ENCODE measurements around the gene PRR33. TPM values are rescaled to one million over a fixed set of nuclear protein-coding genes. Genes with fewer than 3 reads are reported as not detected.

Gene PRR33
- total RNA-seq, 1 experiment from 2014 or later: not detected

DNA sequence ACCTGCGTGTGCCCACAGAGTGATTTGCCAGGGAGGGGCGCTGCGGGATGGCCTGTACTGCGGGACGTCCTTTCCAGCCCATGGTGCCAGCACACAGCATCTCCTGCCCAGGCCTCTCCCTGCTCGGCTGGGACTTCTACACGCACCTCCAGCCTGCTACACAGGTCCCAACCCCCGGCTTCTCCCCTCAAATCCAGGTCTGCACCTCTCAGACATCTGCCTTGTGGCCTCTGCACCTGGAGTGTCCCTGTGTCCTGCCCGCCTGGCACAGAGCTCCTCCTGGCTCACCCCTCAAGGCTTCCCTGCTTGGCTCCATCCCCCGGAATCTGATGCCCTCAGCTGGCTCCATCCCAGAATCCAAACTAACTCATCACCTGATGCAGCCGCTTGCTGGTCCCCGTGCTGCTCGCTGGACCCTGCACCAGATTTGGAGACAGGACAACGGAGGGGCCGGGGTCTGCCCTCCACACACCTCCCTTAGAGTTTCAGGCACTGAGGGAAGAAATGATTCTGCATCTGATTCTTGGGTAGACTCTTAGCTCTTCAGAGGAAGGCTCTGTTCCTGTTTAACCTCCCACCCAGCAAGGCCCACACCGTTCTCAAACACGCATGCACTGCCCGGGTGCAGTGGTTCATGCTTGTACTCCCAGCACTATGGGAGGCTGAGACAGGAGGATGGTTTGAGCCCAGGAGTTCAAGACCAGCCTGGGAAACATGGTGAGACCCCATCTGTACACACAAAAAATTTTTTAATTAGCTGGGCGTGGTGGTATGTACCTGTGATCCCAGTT is 42.9 kb downstream of the PRR33 start:
- no peaks in the 10 kb centered on the region for H3K4me1 ChIP-seq (ENCODE audit: control insufficient read depth in 1 of 2, insufficient read depth in 2 of 2, low read length in 2 of 2)
- H3K9me3 ChIP-seq (ENCODE audit: control insufficient read depth in 1 of 2, insufficient read depth in 1 of 2, low read depth in 1 of 2, low read length in 2 of 2): no peaks in the 10 kb centered on the region
- ChIA-PET CTCF (interaction anchor here (0.8 to 2.4 kb wide), 3 partner anchors 16 to 302 kb away, joined by 4 to 10 read pairs (median 8); no protein-coding TSS in a partner anchor), POLR2A (no interaction called here), RAD21 (ENCODE audit: low non-redundant PET in 1 of 2, low total read pairs in 2 of 2, uncharacterized antibody in 2 of 2, unreplicated experiment in 2 of 2) (no interaction called here)
- H3K27me3 ChIP-seq (ENCODE audit: insufficient read depth, low read length): no peaks in the 10 kb centered on the region
- intact Hi-C loops (cut with micrococcal nuclease): no loop called here
- no peaks in the 10 kb centered on the region for H3K9me2 ChIP-seq (ENCODE audit: insufficient read depth)
- BruUV-seq (replicated peaks): no TSS peak
- TF ChIP-seq FOSL1 (IDR thresholded peaks at IDR 0.05; ENCODE audit: low read depth): no peak
- TF ChIP-seq POLR2AphosphoS5 (IDR thresholded peaks at IDR 0.05; ENCODE audit: low read depth, low read length): no peak
- H3K27ac ChIP-seq (ENCODE audit: low read depth, low read length): no peak overlapping the region
- H2AFZ ChIP-seq (ENCODE audit: low read depth, low read length, poor library complexity, severe bottlenecking): no peak overlapping the region
- H3K4me3 ChIP-seq (replicated peaks in 1 of 2; ENCODE audit: low read depth in 1 of 2, low read length in 2 of 2): no peak overlapping the region
- no peaks in the 10 kb centered on the region for H3K79me2 ChIP-seq (ENCODE audit: insufficient read depth, low read length)
- ATAC-seq: no peak
- no peaks in the 10 kb centered on the region for H3K36me3 ChIP-seq (ENCODE audit: control insufficient read depth in 1 of 2, insufficient read depth in 2 of 2, low read length in 2 of 2)
- H3K9ac ChIP-seq (ENCODE audit: low read length): no peak overlapping the region
- DNase-seq (ENCODE audit: low read depth, low spot score): no peak
- no peak overlapping the region for H3K4me2 ChIP-seq (ENCODE audit: low read length)
- H4K20me1 ChIP-seq (ENCODE audit: insufficient read depth): no peaks in the 10 kb centered on the region

GRCh38 chr11:1847926-1848639 is 43.6 kb downstream of the PRR33 start:
- Histone ChIP-seq H3K9ac (ENCODE audit: low read length) (no peak overlapping the region), H3K4me3 (replicated peaks in 1 of 2; ENCODE audit: low read depth in 1 of 2, low read length in 2 of 2) (no peak overlapping the region), H4K20me1 (ENCODE audit: insufficient read depth) (no peaks in the 10 kb centered on the region), H3K27ac (ENCODE audit: low read depth, low read length) (no peak overlapping the region), H2AFZ (ENCODE audit: low read depth, low read length, poor library complexity, severe bottlenecking) (no peak overlapping the region), H3K4me2 (ENCODE audit: low read length) (no peak overlapping the region), H3K36me3 (ENCODE audit: control insufficient read depth in 1 of 2, insufficient read depth in 2 of 2, low read length in 2 of 2) (no peaks in the 10 kb centered on the region), H3K27me3 (ENCODE audit: insufficient read depth, low read length) (no peaks in the 10 kb centered on the region), H3K9me3 (ENCODE audit: control insufficient read depth in 1 of 2, insufficient read depth in 1 of 2, low read depth in 1 of 2, low read length in 2 of 2) (no peaks in the 10 kb centered on the region), H3K9me2 (ENCODE audit: insufficient read depth) (no peaks in the 10 kb centered on the region), H3K4me1 (ENCODE audit: control insufficient read depth in 1 of 2, insufficient read depth in 2 of 2, low read length in 2 of 2) (no peaks in the 10 kb centered on the region), H3K79me2 (ENCODE audit: insufficient read depth, low read length) (no peaks in the 10 kb centered on the region)
- CTCF ChIA-PET: interaction anchor here (0.7 to 2.4 kb wide), 5 partner anchors 14 to 303 kb away, joined by 3 to 10 read pairs (median 4); partner anchors contain the start of gene SYT8
- BruUV-seq (replicated peaks): no TSS peak
- POLR2A ChIA-PET: no interaction called here
- no peak for DNase-seq (ENCODE audit: low read depth, low spot score)
- RAD21 ChIA-PET (ENCODE audit: low non-redundant PET in 1 of 2, low total read pairs in 2 of 2, uncharacterized antibody in 2 of 2, unreplicated experiment in 2 of 2): no interaction called here
- ATAC-seq: no peak
- TF ChIP-seq CEBPB (IDR thresholded peaks at IDR 0.05; ENCODE audit: low read depth): no peak
- TF ChIP-seq EZH2phosphoT487 (IDR thresholded peaks at IDR 0.05; ENCODE audit: borderline replicate concordance): no peak
- TF ChIP-seq ELF1 (IDR thresholded peaks at IDR 0.05; ENCODE audit: borderline replicate concordance, low read depth): no peak
- no peak for TF ChIP-seq EZH2 (IDR thresholded peaks at IDR 0.05)
- intact Hi-C loops (cut with micrococcal nuclease): no loop called here
